PFSK-1 (cell line): ENCODE results near the gene CLDN10.

Experiments
- FOXP2 ChIP-seq: optimal IDR thresholded peaks from 2 replicates; pipeline ENCODE3; 2011; ENCODE audit warnings: borderline replicate concordance, control low read depth, inconsistent platforms; ENCODE audit not compliant: insufficient read depth; ENCODE audit errors: extremely low read length, extremely low read depth
- POLR2AphosphoS5 ChIP-seq: IDR thresholded peaks from 2 replicates; pipeline ENCODE4 v1.6.1; 2012; ENCODE audit warnings: low read depth, mild to moderate bottlenecking, control low read depth, low read length, moderate library complexity
- SIN3A ChIP-seq: IDR thresholded peaks from 2 replicates; pipeline ENCODE4 v1.6.1; 2012; ENCODE audit warnings: mild to moderate bottlenecking, low read length, moderate library complexity, borderline replicate concordance; ENCODE audit not compliant: insufficient read depth
- TAF1 ChIP-seq: IDR thresholded peaks from 2 replicates; pipeline ENCODE4 v1.6.1; 2012; ENCODE audit warnings: low read length, control low read depth, borderline replicate concordance; ENCODE audit not compliant: insufficient read depth
- TF ChIP-seq, protein P1 (sequence below), 2 experiments: IDR thresholded peaks; 2 replicates each; pipeline versions ENCODE4 v1.6.1 to v1.8.0; 2011 to 2012; ENCODE audit warnings: low read depth in 2 of 2, low read length in 2 of 2, control low read depth in 1 of 2, inconsistent platforms in 1 of 2, mild to moderate bottlenecking in 1 of 2, moderate library complexity in 1 of 2; ENCODE audit not compliant: insufficient read depth in 1 of 2

CLDN10 gene

DNA sequence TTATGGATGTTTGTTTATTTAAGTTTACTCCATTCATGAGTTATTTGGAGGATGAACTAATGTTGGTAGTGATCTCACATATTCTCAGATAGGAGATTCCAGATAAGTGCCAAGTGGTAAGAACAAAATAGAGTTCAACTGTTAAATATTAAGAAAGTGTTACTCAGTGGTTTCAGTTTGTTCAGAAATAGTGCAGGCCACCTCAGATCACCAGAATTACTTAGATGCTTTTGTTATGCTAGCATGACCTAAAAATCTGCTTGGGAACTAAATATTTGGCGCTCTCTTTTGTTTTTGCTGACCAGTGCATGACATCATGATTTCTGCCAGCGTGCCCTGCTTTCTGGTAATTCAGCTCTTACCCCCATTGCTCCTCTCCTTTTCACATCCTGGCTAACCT lies 15.6 kb downstream of the CLDN10 start:
- no peak for TF ChIP-seq FOXP2
- TF ChIP-seq TAF1, result no peak
- TF ChIP-seq POLR2AphosphoS5, result no peak
- no peak for TF ChIP-seq SIN3A
- TF ChIP-seq, protein P1, sequence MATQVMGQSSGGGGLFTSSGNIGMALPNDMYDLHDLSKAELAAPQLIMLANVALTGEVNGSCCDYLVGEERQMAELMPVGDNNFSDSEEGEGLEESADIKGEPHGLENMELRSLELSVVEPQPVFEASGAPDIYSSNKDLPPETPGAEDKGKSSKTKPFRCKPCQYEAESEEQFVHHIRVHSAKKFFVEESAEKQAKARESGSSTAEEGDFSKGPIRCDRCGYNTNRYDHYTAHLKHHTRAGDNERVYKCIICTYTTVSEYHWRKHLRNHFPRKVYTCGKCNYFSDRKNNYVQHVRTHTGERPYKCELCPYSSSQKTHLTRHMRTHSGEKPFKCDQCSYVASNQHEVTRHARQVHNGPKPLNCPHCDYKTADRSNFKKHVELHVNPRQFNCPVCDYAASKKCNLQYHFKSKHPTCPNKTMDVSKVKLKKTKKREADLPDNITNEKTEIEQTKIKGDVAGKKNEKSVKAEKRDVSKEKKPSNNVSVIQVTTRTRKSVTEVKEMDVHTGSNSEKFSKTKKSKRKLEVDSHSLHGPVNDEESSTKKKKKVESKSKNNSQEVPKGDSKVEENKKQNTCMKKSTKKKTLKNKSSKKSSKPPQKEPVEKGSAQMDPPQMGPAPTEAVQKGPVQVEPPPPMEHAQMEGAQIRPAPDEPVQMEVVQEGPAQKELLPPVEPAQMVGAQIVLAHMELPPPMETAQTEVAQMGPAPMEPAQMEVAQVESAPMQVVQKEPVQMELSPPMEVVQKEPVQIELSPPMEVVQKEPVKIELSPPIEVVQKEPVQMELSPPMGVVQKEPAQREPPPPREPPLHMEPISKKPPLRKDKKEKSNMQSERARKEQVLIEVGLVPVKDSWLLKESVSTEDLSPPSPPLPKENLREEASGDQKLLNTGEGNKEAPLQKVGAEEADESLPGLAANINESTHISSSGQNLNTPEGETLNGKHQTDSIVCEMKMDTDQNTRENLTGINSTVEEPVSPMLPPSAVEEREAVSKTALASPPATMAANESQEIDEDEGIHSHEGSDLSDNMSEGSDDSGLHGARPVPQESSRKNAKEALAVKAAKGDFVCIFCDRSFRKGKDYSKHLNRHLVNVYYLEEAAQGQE (IDR thresholded peaks at IDR 0.05; ENCODE audit: insufficient read depth in 1 of 2, low read depth in 2 of 2, low read length in 2 of 2), result no peak

DNA sequence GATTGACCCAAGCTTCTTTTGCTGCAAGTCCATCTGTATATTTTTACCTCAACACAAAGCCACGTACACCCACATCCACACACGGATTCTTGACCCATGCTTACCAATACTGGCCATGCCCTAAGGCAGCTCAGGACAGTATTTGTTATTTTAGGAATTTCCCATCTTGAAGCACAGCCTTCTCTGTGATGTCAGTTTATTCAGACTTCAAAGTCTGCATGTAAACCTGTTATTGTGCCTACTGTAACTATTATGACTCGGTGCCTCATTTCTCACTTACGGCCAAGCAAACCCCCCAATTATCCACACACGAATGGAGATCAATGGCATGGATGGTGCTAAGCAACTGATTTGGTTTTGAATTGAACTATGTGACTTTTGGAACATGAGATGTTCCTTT lies 17.5 kb downstream of the CLDN10 start:
- TF ChIP-seq TAF1, result no peak
- TF ChIP-seq, protein P1 (IDR thresholded peaks at IDR 0.05; ENCODE audit: insufficient read depth in 1 of 2, low read depth in 2 of 2, low read length in 2 of 2), result no peak
- no peak for TF ChIP-seq FOXP2
- no peak for TF ChIP-seq POLR2AphosphoS5
- no peak for TF ChIP-seq SIN3A

DNA sequence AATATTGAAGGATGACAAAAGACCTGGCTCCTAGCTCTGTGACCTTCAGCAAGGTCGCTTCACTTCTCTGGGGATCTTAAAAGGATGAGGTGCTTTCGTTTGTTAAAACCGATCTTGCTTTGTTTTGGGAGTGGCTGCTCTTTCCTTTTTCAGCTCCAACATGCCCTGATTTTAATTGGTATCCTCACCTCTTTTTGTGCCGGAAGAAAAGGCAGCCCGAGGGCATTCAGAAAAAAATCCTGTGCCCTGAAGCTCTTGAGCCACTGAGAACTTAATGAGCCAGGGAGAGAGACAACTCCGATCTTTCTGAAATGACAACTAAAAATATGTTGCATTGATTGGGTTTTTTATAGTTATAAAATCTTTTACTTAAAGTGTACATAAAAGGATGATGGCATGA lies 19.4 kb downstream of the CLDN10 start:
- TF ChIP-seq, protein P1 (IDR thresholded peaks at IDR 0.05; ENCODE audit: insufficient read depth in 1 of 2, low read depth in 2 of 2, low read length in 2 of 2), result no peak
- TF ChIP-seq FOXP2 (no peak), SIN3A (no peak), TAF1 (no peak), POLR2AphosphoS5 (no peak)

DNA sequence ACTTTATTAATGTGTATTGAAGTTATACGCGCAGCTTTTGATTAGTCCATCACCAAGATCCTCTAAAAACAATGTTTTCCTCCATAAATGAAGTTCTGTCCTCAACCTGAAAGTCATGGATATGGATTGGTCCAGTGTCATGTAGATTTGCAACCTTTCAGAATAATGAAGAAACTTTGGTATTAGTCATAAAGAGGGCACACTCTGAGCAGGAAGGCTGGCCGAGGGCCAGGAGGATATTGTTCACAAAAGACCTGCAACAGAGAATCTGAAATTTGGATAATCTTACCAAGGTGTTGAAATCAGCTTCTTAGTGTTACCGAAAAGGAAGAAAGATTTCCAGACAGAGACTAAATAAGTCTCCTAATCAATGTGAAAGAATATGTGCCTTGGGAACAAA lies 20.7 kb downstream of the CLDN10 start:
- TF ChIP-seq POLR2AphosphoS5, result no peak
- TF ChIP-seq, protein P1 (IDR thresholded peaks at IDR 0.05; ENCODE audit: insufficient read depth in 1 of 2, low read depth in 2 of 2, low read length in 2 of 2), result no peak
- no peak for TF ChIP-seq FOXP2
- no peak for TF ChIP-seq TAF1
- TF ChIP-seq SIN3A, result no peak

DNA sequence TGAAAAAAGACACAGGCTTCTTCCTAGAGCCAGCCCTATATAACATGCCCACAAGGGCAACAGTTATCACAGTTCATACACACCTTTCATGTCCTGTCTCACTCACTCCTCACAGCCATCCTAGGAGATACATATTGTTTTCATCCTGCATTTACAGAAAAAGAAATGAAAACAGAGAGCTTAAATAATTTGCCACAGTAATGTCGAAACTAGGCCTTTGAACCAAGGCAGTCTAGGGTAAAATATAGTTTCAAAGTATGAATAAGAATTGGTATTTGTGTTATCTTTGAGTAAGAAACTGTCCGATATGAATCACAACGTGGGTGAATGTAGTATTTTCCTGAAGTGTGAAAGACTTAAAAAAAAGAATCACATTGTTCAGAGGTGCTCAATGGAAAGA lies 26.8 kb downstream of the CLDN10 start:
- TF ChIP-seq, protein P1 (IDR thresholded peaks at IDR 0.05; ENCODE audit: insufficient read depth in 1 of 2, low read depth in 2 of 2, low read length in 2 of 2), result no peak
- TF ChIP-seq POLR2AphosphoS5 (no peak), FOXP2 (no peak), TAF1 (no peak), SIN3A (no peak)
